Nephron (organoid): ENCODE data around the gene GLRA2.
A peak's percentile ranks its signal among the peaks of the same experiment; 100 is the strongest.

Source experiments
- H3K27ac Mint-ChIP-seq, 3 experiments: 2 replicates each; pipeline ENCODE4 v1.8.0; 2020; ENCODE audit warnings: mixed read lengths in 3 of 3, mild to moderate bottlenecking in 2 of 3, moderate library complexity in 1 of 3
- H3K27me3 Mint-ChIP-seq: 2 replicates; pipeline ENCODE4 v1.8.0; 2021; ENCODE audit warnings: low read depth, mild to moderate bottlenecking, moderate library complexity, mixed read lengths
- H3K36me3 Mint-ChIP-seq: 2 replicates; pipeline ENCODE4 v1.8.0; 2020; ENCODE audit warnings: low read depth, mixed read lengths
- H3K4me1 Mint-ChIP-seq: 2 replicates; pipeline ENCODE4 v1.8.0; 2020; ENCODE audit warnings: mixed read lengths
- H3K4me3 Mint-ChIP-seq, 3 experiments: 2 replicates each; pipeline ENCODE4 v1.8.0; 2020; ENCODE audit warnings: mild to moderate bottlenecking in 3 of 3, mixed read lengths in 3 of 3, moderate library complexity in 2 of 3
- H3K9me3 Mint-ChIP-seq: 2 replicates; pipeline ENCODE4 v1.8.0; 2020; ENCODE audit warnings: mixed read lengths
- CTCF ChIP-seq, 3 experiments: fragments of 200-600 bp; sonication (generic); IDR thresholded peaks; one replicate each; pipeline ENCODE4 v1.5.0; 2021; ENCODE audit warnings: antibody characterized with exemption in 3 of 3; ENCODE audit not compliant: unreplicated experiment in 3 of 3

GLRA2 gene

GRCh38 chrX:14504960-14505538, 24.3 kb upstream of the GLRA2 start:
- peaks cover 56% of the 10 kb centered on the region for H3K4me1 Mint-ChIP-seq
- peak overlapping the region in 2 of 3 experiments; percentile 51 to 78 for H3K27ac Mint-ChIP-seq
- no peak for TF ChIP-seq CTCF (IDR thresholded peaks at IDR 0.05; ENCODE audit: unreplicated experiment in 3 of 3)
- no peaks in the 10 kb centered on the region for H3K36me3 Mint-ChIP-seq
- no peaks in the 10 kb centered on the region for H3K27me3 Mint-ChIP-seq
- no peaks in the 10 kb centered on the region for H3K9me3 Mint-ChIP-seq
- no peak overlapping the region for H3K4me3 Mint-ChIP-seq

- Mint-ChIP-seq H3K9me3 (no peaks in the 10 kb centered on the region), H3K27ac (peak overlapping the region in 2 of 3 experiments; percentile 51 to 78), H3K4me3 (no peak overlapping the region), H3K4me1 (peaks cover 56% of the 10 kb centered on the region), H3K27me3 (no peaks in the 10 kb centered on the region), H3K36me3 (no peaks in the 10 kb centered on the region)
- TF ChIP-seq CTCF (IDR thresholded peaks at IDR 0.05; ENCODE audit: unreplicated experiment in 3 of 3), result no peak
These were observed 23.7 kb upstream of the GLRA2 start for GRCh38 chrX:14505648-14506047.

GRCh38 chrX:14506866-14507265, 22.5 kb upstream of the GLRA2 start:
- H3K27ac Mint-ChIP-seq, result peak overlapping the region in 1 of 3 experiments; percentile 78
- TF ChIP-seq CTCF (IDR thresholded peaks at IDR 0.05; ENCODE audit: unreplicated experiment in 3 of 3), result no peak
- no peaks in the 10 kb centered on the region for H3K9me3 Mint-ChIP-seq
- H3K4me3 Mint-ChIP-seq, result no peak overlapping the region
- H3K27me3 Mint-ChIP-seq, result no peaks in the 10 kb centered on the region
- H3K36me3 Mint-ChIP-seq, result no peaks in the 10 kb centered on the region
- peaks cover 46% of the 10 kb centered on the region for H3K4me1 Mint-ChIP-seq

- no peaks in the 10 kb centered on the region for H3K27me3 Mint-ChIP-seq
- peaks cover 44% of the 10 kb centered on the region for H3K4me1 Mint-ChIP-seq
- TF ChIP-seq CTCF (IDR thresholded peaks at IDR 0.05; ENCODE audit: unreplicated experiment in 3 of 3), result no peak
- H3K27ac Mint-ChIP-seq, result peak overlapping the region in 2 of 3 experiments; percentile 49 to 53
- peaks cover 7% of the 10 kb centered on the region for H3K9me3 Mint-ChIP-seq
- H3K4me3 Mint-ChIP-seq, result no peak overlapping the region
- no peaks in the 10 kb centered on the region for H3K36me3 Mint-ChIP-seq
These were observed 21.2 kb upstream of the GLRA2 start for GRCh38 chrX:14508025-14508690.

- Mint-ChIP-seq H3K27me3 (no peaks in the 10 kb centered on the region), H3K27ac (peak overlapping the region in 1 of 3 experiments; percentile 31)
These were observed 19.8 kb upstream of the GLRA2 start for GRCh38 chrX:14509325-14510057.

More at GRCh38 chrX:14509325-14510057, 19.8 kb upstream of the GLRA2 start:
- H3K4me1 Mint-ChIP-seq, result peaks cover 39% of the 10 kb centered on the region
- no peak for TF ChIP-seq CTCF (IDR thresholded peaks at IDR 0.05; ENCODE audit: unreplicated experiment in 3 of 3)
- H3K4me3 Mint-ChIP-seq, result no peak overlapping the region
- H3K9me3 Mint-ChIP-seq, result peaks cover 8% of the 10 kb centered on the region
- H3K36me3 Mint-ChIP-seq, result no peaks in the 10 kb centered on the region
